ENCODE measurements around the gene CTNNA1. TPM values are rescaled to one million over a fixed set of nuclear protein-coding genes. Genes with fewer than 3 reads are reported as not detected.

Gene CTNNA1
- polyA plus RNA-seq, 1 of the 3 experiments (the other 2 are of a cell fraction): 130 TPM

DNA sequence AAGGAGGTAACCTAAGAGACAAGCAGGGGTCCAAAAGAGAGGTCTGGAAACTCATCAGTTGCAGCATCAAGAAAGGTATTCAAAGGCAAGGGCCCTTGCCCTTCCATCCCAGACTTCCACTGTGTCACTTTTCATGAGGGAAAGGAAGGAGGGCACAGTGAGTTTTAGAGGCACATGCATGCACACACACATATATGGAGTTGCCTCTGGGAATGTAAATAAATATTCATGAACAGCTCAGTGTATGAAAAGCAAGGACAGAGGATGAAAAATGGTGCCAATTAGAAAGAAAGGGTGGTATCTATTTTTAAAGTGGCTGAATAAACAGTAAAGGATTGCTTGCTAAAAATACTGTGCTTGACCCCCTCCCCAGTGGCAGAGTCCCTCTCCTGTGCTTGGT lies 227.2 kb downstream of the CTNNA1 start:
- no peaks in the 10 kb centered on the region for H4K20me1 ChIP-seq (ENCODE audit: insufficient read depth)
- no peaks in the 10 kb centered on the region for H3K36me3 ChIP-seq (replicated peaks in 1 of 2; ENCODE audit: control insufficient read depth in 1 of 2, insufficient read depth in 2 of 2, low read length in 1 of 2)
- peaks cover 4 to 11% of the 10 kb centered on the region in 2 experiments; a peak in 2 of 4 replicates for H3K4me1 ChIP-seq (ENCODE audit: control insufficient read depth in 1 of 2, insufficient read depth in 2 of 2, low read depth in 1 of 2, low read length in 1 of 2)
- no peak overlapping the region for H3K27ac ChIP-seq (ENCODE audit: low read depth in 2 of 2, low read length in 1 of 2)
- no peaks in the 10 kb centered on the region for H3K9me2 ChIP-seq
- H3K4me2 ChIP-seq: no peak overlapping the region
- DNase-seq: no peak
- POLR2A ChIA-PET: interaction anchor here (0.6 kb wide), 1 partner anchor 20 kb away, joined by 4 read pairs; no protein-coding TSS in a partner anchor
- H2AFZ ChIP-seq (ENCODE audit: low read depth): no peak overlapping the region
- no peak overlapping the region for H3K9ac ChIP-seq
- H3K4me3 ChIP-seq (ENCODE audit: low read depth in 2 of 2, low read length in 1 of 2): no peak overlapping the region
- H3F3A ChIP-seq (replicated peaks; ENCODE audit: insufficient read depth): no peaks in the 10 kb centered on the region
- CTCF ChIA-PET: no interaction called here
- no peaks in the 10 kb centered on the region for H3K79me2 ChIP-seq (ENCODE audit: insufficient read depth)
- H3K27me3 ChIP-seq (ENCODE audit: insufficient read depth): no peaks in the 10 kb centered on the region
- TF ChIP-seq JUND (IDR thresholded peaks at IDR 0.05) (no peak), SIN3A (IDR thresholded peaks at IDR 0.05; ENCODE audit: borderline replicate concordance, low read depth, low read length) (no peak), MAX (IDR thresholded peaks at IDR 0.05; ENCODE audit: low read depth) (no peak), PBX3 (IDR thresholded peaks at IDR 0.05) (no peak), POLR2AphosphoS5 (IDR thresholded peaks at IDR 0.05; ENCODE audit: low read depth, low read length) (no peak), NFIC (IDR thresholded peaks at IDR 0.05; ENCODE audit: borderline replicate concordance) (no peak), EZH2phosphoT487 (IDR thresholded peaks at IDR 0.05; ENCODE audit: borderline replicate concordance, low read depth) (no peak), USF2 (IDR thresholded peaks at IDR 0.05; ENCODE audit: borderline replicate concordance, low read depth, low read length) (no peak), GABPA (IDR thresholded peaks at IDR 0.05; ENCODE audit: low read depth) (no peak), RCOR1 (IDR thresholded peaks at IDR 0.05; ENCODE audit: low read length) (no peak), RAD21 (IDR thresholded peaks at IDR 0.05; ENCODE audit: low read length) (no peak), SMC3 (IDR thresholded peaks at IDR 0.05; ENCODE audit: low read depth, low read length) (no peak), TAF1 (IDR thresholded peaks at IDR 0.05; ENCODE audit: borderline replicate concordance, low read depth, low read length) (no peak), FOXJ3 (CRISPR knock-in tag; IDR thresholded peaks at IDR 0.05) (no peak)
- TF ChIP-seq, protein P1, sequence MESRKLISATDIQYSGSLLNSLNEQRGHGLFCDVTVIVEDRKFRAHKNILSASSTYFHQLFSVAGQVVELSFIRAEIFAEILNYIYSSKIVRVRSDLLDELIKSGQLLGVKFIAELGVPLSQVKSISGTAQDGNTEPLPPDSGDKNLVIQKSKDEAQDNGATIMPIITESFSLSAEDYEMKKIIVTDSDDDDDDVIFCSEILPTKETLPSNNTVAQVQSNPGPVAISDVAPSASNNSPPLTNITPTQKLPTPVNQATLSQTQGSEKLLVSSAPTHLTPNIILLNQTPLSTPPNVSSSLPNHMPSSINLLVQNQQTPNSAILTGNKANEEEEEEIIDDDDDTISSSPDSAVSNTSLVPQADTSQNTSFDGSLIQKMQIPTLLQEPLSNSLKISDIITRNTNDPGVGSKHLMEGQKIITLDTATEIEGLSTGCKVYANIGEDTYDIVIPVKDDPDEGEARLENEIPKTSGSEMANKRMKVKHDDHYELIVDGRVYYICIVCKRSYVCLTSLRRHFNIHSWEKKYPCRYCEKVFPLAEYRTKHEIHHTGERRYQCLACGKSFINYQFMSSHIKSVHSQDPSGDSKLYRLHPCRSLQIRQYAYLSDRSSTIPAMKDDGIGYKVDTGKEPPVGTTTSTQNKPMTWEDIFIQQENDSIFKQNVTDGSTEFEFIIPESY (IDR thresholded peaks at IDR 0.05; ENCODE audit: borderline replicate concordance, low read depth): no peak
- TF ChIP-seq, protein P2, sequence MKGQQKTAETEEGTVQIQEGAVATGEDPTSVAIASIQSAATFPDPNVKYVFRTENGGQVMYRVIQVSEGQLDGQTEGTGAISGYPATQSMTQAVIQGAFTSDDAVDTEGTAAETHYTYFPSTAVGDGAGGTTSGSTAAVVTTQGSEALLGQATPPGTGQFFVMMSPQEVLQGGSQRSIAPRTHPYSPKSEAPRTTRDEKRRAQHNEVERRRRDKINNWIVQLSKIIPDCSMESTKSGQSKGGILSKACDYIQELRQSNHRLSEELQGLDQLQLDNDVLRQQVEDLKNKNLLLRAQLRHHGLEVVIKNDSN (IDR thresholded peaks at IDR 0.05; ENCODE audit: borderline replicate concordance, low read depth): no peak
- H3K9me3 ChIP-seq: no peaks in the 10 kb centered on the region

Measured in SK-N-SH (cell line).